HT-29 (cell line): ENCODE data around the gene KITLG. TPM values are rescaled to one million over a fixed set of nuclear protein-coding genes. Genes with fewer than 3 reads are reported as not detected.
"Not testable (repeated sequence)": the region's sequence is repeated elsewhere in the genome, so short reads cannot be mapped to it uniquely, and the experiment has no call there.

Experiments
- DNase-seq: peaks from one replicate; pipeline ENCODE4 v3.0.0-alpha.2; 2015; ENCODE audit warnings: low spot score
- total RNA-seq: library from RNA; depleted of rRNA; stranded (reverse); fragments of >200 nt; shearing (Covaris generic); gene quantifications from 2 replicates; pipeline ENCODE4 v1.2.3, GENCODE V29; 2014

Gene KITLG
- total RNA-seq, 1 experiment from 2014 or later, result 37.8 TPM

- DNase-seq, result no peak
These were observed 3.4 kb downstream of the KITLG start for GRCh38 chr12:88576866-88577265.

- DNase-seq, result no peak
These were observed 4.8 kb downstream of the KITLG start for GRCh38 chr12:88575361-88575970.

- DNase-seq, result no peak
These were observed 6.0 kb downstream of the KITLG start for GRCh38 chr12:88574278-88574677.

GRCh38 chr12:88573583-88573982 is 6.7 kb downstream of the KITLG start:
- no peak for DNase-seq

GRCh38 chr12:88572781-88573549 is 7.3 kb downstream of the KITLG start:
- DNase-seq, result no peak

- DNase-seq, result no peak
These were observed 8.7 kb downstream of the KITLG start for GRCh38 chr12:88571543-88571942.

- no peak for DNase-seq
These were observed 10.2 kb downstream of the KITLG start for GRCh38 chr12:88570103-88570502.

- DNase-seq, result peak; percentile 56
These were observed 13.8 kb downstream of the KITLG start for GRCh38 chr12:88566430-88566829.

GRCh38 chr12:88562846-88563582 is 17.3 kb downstream of the KITLG start:
- no peak for DNase-seq

- DNase-seq, result no peak
These were observed 18.1 kb downstream of the KITLG start for GRCh38 chr12:88562151-88562550.

- DNase-seq, result no peak
These were observed 20.5 kb downstream of the KITLG start for GRCh38 chr12:88559772-88560171.

- no peak for DNase-seq
These were observed 21.1 kb downstream of the KITLG start for GRCh38 chr12:88559199-88559598.

- no peak for DNase-seq
These were observed 21.9 kb downstream of the KITLG start for GRCh38 chr12:88558340-88558867.

GRCh38 chr12:88556213-88556774 is 24.0 kb downstream of the KITLG start:
- no peak for DNase-seq

- DNase-seq, result peak; percentile 59
These were observed 26.2 kb downstream of the KITLG start for GRCh38 chr12:88553941-88554658.

GRCh38 chr12:88552610-88553079 is 27.6 kb downstream of the KITLG start:
- DNase-seq, result peak; percentile 27

- no peak for DNase-seq
These were observed 30.3 kb downstream of the KITLG start for GRCh38 chr12:88549929-88550328.

GRCh38 chr12:88547949-88548348 is 32.3 kb downstream of the KITLG start:
- DNase-seq, result not testable (repeated sequence)

GRCh38 chr12:88546853-88547252 is 33.4 kb downstream of the KITLG start:
- DNase-seq, result no peak

- no peak for DNase-seq
These were observed 34.0 kb downstream of the KITLG start for GRCh38 chr12:88546226-88546625.
